Ectodermal cell (in vitro differentiated cells): ENCODE data around the gene ZFTA.

Experiments used
- H3K27ac ChIP-seq: 2 replicates; pipeline ENCODE4 v1.7.0; 2013; ENCODE audit warnings: mild to moderate bottlenecking, low read depth, low read length; ENCODE audit not compliant: insufficient read depth, poor library complexity, severe bottlenecking
- H3K27me3 ChIP-seq: 2 replicates; pipeline ENCODE4 v1.7.0; 2013; ENCODE audit warnings: mild to moderate bottlenecking, low read length; ENCODE audit not compliant: insufficient read depth, control insufficient read depth, poor library complexity, severe bottlenecking
- H3K36me3 ChIP-seq: one replicate; pipeline ENCODE4 v1.7.0; 2013; ENCODE audit warnings: low read length; ENCODE audit not compliant: control insufficient read depth, insufficient read depth
- H3K4me1 ChIP-seq: one replicate; pipeline ENCODE4 v1.7.0; 2013; ENCODE audit warnings: low read length; ENCODE audit not compliant: control insufficient read depth, insufficient read depth
- H3K4me3 ChIP-seq: 2 replicates; pipeline ENCODE4 v1.7.0; 2013; ENCODE audit warnings: low read depth, low read length, control low read depth; ENCODE audit not compliant: insufficient read depth
- H3K9me3 ChIP-seq: 2 replicates; pipeline ENCODE4 v1.7.0; 2013; ENCODE audit warnings: mild to moderate bottlenecking, low read length, moderate library complexity; ENCODE audit not compliant: control insufficient read depth
- WGBS, 2 experiments: methylation state at CpG; one replicate each; pipeline ENCODE4 v1.1.7; 2013; ENCODE audit warnings: missing lambda C conversion rate in 2 of 2; 5-methylcytosine and 5-hydroxymethylcytosine counted together

Gene ZFTA

DNA sequence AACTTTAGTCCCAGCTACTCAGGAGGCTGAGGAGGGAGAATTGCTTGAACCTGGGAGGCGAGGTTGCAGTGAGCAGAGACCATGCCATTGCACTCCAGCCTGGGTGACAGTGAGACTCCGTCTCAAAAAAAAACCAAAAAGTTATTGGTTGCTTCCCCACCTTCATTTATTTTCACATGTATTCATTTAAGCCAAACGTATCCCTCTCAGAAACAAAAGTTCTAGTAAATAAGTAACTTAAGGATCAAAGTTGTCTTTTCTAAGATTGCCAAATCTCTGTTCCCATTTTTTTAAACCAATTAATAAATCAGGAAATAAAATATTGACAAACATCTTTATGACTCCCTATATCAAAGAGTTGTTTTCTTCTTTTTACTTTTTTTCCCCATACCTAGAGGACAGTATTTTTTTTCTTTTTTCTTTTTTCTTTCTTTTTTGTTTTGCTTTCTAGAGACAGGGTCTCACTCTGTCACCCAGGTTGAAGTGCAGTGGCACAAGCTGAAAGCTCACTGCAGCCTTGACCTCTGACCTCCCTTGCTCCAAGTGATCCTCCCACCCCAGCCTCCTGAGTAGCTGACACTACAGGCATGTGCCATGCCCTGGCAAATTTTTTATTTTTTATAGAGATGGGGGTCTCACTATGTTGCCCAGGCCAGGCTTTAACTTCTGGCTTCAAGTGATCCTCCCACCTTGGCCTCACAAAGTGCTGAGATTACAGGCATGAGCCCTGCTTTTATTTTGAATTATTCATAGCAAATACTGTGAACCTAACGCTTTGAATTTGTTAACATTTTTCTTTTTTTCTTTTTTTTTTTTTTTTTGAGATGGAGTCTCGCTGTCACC, 11.4 kb downstream of the ZFTA start:
- Histone ChIP-seq H3K36me3 (peaks cover 13% of the 10 kb centered on the region), H3K4me1 (peaks cover 15% of the 10 kb centered on the region), H3K27me3 (no peaks in the 10 kb centered on the region), H3K9me3 (no peaks in the 10 kb centered on the region), H3K27ac (no peak overlapping the region), H3K4me3 (no peak overlapping the region)
- 92 to 94% methylated on average over 5 of the region's 5 CpGs for WGBS, 2 experiments

DNA sequence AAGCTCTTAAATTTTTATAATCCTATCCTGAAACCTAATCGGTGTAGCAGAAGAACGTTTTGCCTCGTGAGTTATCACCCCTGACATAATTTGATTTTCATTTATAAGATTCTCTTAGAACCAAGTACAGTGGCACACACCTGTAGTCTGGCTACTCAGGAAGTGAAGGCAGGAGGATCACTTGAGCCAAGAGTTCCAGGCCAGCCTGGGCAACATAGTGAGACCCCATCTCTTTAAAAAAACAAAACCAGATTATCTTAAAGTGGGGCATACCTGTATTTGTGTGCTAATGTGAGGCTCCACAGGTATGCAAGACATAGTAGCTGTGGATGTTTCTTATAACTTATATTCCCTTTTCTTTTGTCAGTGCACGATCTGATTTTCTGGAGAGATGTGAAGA, 19.0 kb downstream of the ZFTA start:
- WGBS, 2 experiments, result 94 to 99% methylated on average over 3 to 4 of the region's 4 CpGs
- H3K27me3 ChIP-seq, result no peaks in the 10 kb centered on the region
- no peaks in the 10 kb centered on the region for H3K4me1 ChIP-seq
- no peak overlapping the region for H3K4me3 ChIP-seq
- peaks cover 23% of the 10 kb centered on the region for H3K36me3 ChIP-seq
- H3K27ac ChIP-seq, result no peak overlapping the region
- no peaks in the 10 kb centered on the region for H3K9me3 ChIP-seq

DNA sequence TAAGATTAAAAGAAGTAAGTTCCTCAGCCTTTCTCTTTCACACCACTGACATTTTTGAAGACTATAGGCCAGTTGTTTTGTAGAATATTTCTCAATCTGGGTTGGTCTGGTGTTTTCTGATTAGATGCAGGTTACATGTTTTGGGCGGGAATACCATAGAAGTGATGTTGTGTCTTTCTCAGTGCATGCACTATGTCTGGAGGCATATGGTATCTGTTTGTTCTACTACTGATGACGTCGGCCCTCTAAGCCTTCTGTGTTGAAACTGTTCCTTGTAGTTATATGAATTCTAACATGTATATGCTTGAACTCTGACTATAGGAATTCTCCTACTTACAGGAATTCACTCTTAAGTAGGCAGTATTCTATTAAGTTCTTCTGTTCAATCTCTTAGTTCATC, 21.6 kb downstream of the ZFTA start:
- H3K4me1 ChIP-seq, result no peaks in the 10 kb centered on the region
- peaks cover 15% of the 10 kb centered on the region for H3K36me3 ChIP-seq
- H3K27ac ChIP-seq, result no peak overlapping the region
- H3K4me3 ChIP-seq, result no peak overlapping the region
- WGBS, 2 experiments, result 91 to 94% methylated on average over 3 of the region's 3 CpGs
- no peaks in the 10 kb centered on the region for H3K27me3 ChIP-seq
- H3K9me3 ChIP-seq, result no peaks in the 10 kb centered on the region

DNA sequence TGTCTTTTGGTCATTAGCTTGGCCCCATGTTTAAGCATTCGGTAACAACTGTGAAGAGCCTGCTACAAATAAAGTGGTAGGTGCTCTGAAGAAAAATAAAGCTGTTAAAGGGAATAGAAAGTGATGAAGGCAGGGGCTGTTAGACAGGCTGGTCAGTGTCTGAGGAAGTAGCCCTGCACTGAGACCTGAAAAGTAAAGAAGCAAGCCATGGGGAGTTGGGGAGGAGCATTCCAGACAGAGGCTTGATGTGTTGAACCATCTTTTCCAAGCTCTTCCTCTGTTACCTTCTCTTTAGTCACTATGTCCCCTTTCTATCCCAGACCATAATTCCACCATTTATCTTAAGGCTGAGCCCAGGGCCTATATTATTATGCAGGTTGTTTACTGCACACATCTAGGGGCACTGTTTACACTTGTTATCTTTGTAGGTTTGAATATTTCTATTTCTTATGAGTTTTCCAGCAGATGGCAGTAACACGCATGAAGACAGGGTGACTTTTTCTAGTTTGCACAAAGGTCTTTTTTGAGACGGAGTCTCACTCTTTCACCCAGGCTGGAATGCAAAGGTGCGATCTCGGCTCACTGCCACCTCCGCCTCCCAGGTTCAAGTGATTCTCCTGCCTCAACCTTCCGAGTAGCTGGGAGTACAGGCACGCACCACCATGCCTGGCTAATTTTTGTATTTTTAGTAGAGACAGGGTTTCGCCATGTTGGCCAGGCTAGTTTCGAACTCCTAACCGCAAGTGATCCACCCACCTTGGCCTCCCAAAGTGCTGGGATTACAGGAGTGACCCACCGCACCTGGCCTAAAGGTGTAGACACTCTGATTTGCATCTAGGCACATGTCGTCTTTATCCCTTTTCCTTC, 23.0 kb downstream of the ZFTA start:
- no peaks in the 10 kb centered on the region for H3K9me3 ChIP-seq
- 93 to 95% methylated on average over 13 of the region's 13 CpGs for WGBS, 2 experiments
- H3K27ac ChIP-seq, result no peak overlapping the region
- H3K36me3 ChIP-seq, result peaks cover 5% of the 10 kb centered on the region
- H3K4me3 ChIP-seq, result no peak overlapping the region
- no peaks in the 10 kb centered on the region for H3K4me1 ChIP-seq
- no peaks in the 10 kb centered on the region for H3K27me3 ChIP-seq

DNA sequence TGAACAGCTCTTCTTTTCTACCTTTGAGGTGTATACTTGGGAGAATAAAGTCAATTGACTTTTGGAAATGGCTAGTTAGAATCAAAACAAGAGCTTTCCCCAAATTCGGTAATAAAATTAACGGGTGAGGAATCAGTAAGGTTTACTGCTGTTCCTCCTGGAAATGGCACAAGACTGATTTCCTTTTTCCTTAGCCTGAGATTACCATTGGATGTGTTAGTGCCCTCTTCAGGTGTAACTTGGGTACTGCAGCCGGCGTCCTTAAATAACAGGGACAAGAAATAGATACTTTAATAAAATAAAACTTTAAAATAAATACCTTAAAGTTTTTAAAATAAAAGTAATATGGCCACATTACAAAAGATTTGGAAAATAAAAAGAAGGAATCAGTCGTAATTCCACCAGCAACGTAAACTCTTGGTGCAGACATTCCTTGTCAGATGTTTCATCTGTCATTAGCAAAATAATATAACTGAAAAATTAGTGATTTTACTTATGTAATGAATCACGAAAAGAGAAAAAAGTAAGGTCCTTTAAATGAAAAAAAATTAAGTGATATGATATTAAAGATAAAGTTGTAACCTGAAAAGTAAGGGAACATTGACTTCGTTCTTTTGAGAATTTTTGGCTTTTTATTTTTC, 29.7 kb downstream of the ZFTA start:
- no peaks in the 10 kb centered on the region for H3K9me3 ChIP-seq
- WGBS, 2 experiments, result 34 to 40% methylated on average over 6 of the region's 8 CpGs
- no peaks in the 10 kb centered on the region for H3K4me1 ChIP-seq
- no peaks in the 10 kb centered on the region for H3K27me3 ChIP-seq
- no peaks in the 10 kb centered on the region for H3K36me3 ChIP-seq
- H3K27ac ChIP-seq, result no peak overlapping the region
- H3K4me3 ChIP-seq, result no peak overlapping the region

DNA sequence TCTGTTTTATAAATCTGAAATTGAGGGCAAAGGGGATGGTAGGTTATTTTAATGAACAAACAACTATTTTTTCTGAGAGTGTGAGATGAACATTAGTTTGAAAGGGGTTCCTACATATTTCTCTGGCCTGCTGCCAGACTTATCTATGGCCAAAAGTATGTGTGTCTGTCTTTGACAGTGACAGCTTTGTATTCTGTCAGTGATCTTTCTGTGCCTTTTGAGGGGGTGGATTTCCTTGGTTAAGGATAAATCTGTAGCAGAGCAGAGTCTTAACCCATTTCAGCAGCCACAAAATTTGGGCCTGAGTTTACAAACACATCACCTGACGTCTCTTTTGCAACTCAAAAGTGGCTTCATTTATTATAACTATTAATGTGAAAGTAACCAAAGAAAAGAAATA, 30.9 kb downstream of the ZFTA start:
- H3K4me1 ChIP-seq, result no peaks in the 10 kb centered on the region
- 100% methylated on average over 1 of the region's 1 CpG; no CpG with 5 or more reads in 1 of the 2 experiments for WGBS, 2 experiments
- no peak overlapping the region for H3K4me3 ChIP-seq
- no peaks in the 10 kb centered on the region for H3K27me3 ChIP-seq
- H3K27ac ChIP-seq, result no peak overlapping the region
- no peaks in the 10 kb centered on the region for H3K36me3 ChIP-seq
- no peaks in the 10 kb centered on the region for H3K9me3 ChIP-seq

DNA sequence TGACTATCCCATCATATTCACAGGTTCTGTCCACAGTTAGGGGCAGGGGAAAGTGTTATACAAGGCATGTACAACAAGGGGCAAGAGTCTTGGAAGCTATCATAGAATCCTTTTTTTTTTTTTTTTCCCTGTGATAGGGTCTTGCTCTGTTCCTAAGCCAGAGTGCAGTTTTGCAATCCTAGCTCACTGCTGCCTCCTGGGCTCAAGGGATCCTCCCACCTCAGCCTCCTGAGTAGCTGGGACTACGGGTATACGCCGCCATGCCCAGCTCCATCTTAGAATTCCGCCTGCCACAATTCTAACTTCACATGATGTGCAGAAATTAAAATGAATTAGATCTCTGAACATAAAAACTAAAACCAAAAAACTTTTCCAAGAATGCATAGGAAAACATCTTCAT, 31.7 kb downstream of the ZFTA start:
- no peaks in the 10 kb centered on the region for H3K27me3 ChIP-seq
- H3K4me3 ChIP-seq, result no peak overlapping the region
- H3K27ac ChIP-seq, result no peak overlapping the region
- no peaks in the 10 kb centered on the region for H3K9me3 ChIP-seq
- no peaks in the 10 kb centered on the region for H3K4me1 ChIP-seq
- WGBS, 2 experiments, result 92 to 95% methylated on average over 4 of the region's 4 CpGs
- H3K36me3 ChIP-seq, result no peaks in the 10 kb centered on the region

DNA sequence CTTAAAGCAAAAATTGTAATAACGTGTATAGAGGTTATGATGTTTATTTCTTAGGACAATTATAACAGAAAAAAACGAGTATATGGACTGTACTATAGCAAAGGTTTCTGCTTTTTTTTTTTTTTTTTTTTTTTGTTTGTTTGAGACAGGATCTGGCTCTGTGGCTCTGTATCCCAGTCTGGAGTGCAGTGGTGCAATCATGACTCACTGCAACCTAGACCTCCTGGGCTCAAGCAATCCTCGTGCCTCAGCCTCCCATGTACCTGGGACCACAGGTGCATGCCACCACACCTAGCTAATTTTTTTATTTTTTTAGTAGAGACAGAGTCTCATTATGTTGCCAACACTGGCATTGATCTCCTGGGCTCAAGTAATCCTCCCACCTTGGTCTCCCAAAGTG, 39.2 kb downstream of the ZFTA start:
- Histone ChIP-seq H3K9me3 (no peaks in the 10 kb centered on the region), H3K36me3 (no peaks in the 10 kb centered on the region), H3K27me3 (no peaks in the 10 kb centered on the region), H3K4me3 (no peak overlapping the region), H3K4me1 (no peaks in the 10 kb centered on the region), H3K27ac (no peak overlapping the region)
- 94 to 98% methylated on average over 2 to 3 of the region's 3 CpGs for WGBS, 2 experiments

DNA sequence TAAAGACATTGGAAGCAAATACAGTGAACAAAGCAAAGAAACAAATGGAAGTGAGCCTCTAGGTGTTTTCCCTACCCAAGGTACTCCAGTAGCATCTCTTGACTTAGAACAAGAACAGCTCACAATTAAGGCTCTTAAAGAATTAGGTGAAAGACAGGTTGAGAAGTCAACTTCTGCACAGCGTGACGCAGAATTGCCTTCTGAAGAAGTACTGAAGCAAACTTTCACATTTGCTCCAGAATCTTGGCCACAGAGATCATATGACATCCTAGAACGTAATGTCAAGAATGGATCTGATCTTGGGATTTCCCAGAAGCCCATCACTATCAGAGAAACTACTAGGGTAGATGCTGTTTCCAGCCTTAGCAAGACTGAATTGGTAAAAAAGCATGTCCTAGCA, 48.0 kb downstream of the ZFTA start:
- Histone ChIP-seq H3K4me1 (no peaks in the 10 kb centered on the region), H3K36me3 (no peaks in the 10 kb centered on the region), H3K27me3 (no peaks in the 10 kb centered on the region), H3K4me3 (no peak overlapping the region), H3K27ac (no peak overlapping the region), H3K9me3 (no peaks in the 10 kb centered on the region)
- WGBS, 2 experiments, result 95 to 98% methylated on average over 3 of the region's 3 CpGs

DNA sequence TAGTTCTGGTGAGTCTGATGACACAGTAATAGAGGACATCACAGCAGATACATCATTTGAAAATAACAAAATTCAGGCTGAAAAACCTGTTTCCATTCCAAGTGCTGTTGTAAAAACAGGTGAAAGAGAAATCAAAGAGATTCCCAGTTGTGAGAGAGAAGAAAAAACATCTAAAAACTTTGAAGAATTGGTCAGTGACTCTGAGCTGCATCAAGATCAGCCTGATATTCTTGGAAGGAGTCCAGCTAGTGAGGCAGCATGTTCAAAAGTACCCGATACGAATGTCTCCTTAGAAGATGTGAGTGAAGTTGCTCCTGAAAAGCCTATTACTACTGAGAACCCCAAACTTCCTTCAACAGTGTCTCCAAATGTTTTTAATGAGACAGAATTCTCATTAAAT, 48.6 kb downstream of the ZFTA start:
- H3K27me3 ChIP-seq, result no peaks in the 10 kb centered on the region
- H3K4me3 ChIP-seq, result no peak overlapping the region
- no peaks in the 10 kb centered on the region for H3K9me3 ChIP-seq
- WGBS, 2 experiments, result 95 to 98% methylated on average over 2 of the region's 2 CpGs
- H3K27ac ChIP-seq, result no peak overlapping the region
- H3K36me3 ChIP-seq, result no peaks in the 10 kb centered on the region
- no peaks in the 10 kb centered on the region for H3K4me1 ChIP-seq
